Left ventricle myocardium inferior (tissue), 1 donor: ENCODE measurements around the gene UBE2Q1. TPM values are rescaled to one million over a fixed set of nuclear protein-coding genes. Genes with fewer than 3 reads are reported as not detected.

Experiments
- DNase-seq: peaks from one replicate; pipeline ENCODE4 v3.0.0-alpha.2; 2020
- H3K27ac ChIP-seq: fragments of 200-600 bp; replicated peaks from 2 replicates; pipeline ENCODE4 v1.8.0; 2021
- H3K27me3 ChIP-seq: fragments of 200-600 bp; 2 replicates; pipeline ENCODE4 v1.8.0; 2021; ENCODE audit warnings: low read depth
- H3K36me3 ChIP-seq: fragments of 200-600 bp; 2 replicates; pipeline ENCODE4 v1.8.0; 2021
- H3K4me1 ChIP-seq: fragments of 200-600 bp; 2 replicates; pipeline ENCODE4 v1.8.0; 2021
- H3K4me3 ChIP-seq: fragments of 200-600 bp; 2 replicates; pipeline ENCODE4 v1.8.0; 2021; ENCODE audit warnings: mild to moderate bottlenecking, moderate library complexity
- H3K9me3 ChIP-seq: fragments of 200-600 bp; replicated peaks from 2 replicates; pipeline ENCODE4 v1.8.0; 2021
- intact Hi-C: fragments of 100-400 bp; cut with micrococcal nuclease; formaldehyde crosslinking; loops from one replicate; pipeline ENCODE4 v1.11.0; 2022
- total RNA-seq: library from RNA; stranded (reverse); fragmentation: NEBNext Ultra II Directional; extraction: Animal tissue kit (Norgen Biotek cat#: 25700); gene quantifications from one replicate; pipeline ENCODE4 v1.2.1, GENCODE V29; 2021
- TF ChIP-seq, protein P1 (sequence below): fragments of 200-600 bp; IDR thresholded peaks from 2 replicates; pipeline ENCODE4 v1.8.0; 2021; ENCODE audit warnings: antibody characterized with exemption, mild to moderate bottlenecking, borderline replicate concordance
- donor health status: DM: no; HTN: yes; CAD: no; lungs with severe emphysema.

Gene UBE2Q1
- total RNA-seq, 1 donor from 2014 or later: 57.0 TPM

DNA sequence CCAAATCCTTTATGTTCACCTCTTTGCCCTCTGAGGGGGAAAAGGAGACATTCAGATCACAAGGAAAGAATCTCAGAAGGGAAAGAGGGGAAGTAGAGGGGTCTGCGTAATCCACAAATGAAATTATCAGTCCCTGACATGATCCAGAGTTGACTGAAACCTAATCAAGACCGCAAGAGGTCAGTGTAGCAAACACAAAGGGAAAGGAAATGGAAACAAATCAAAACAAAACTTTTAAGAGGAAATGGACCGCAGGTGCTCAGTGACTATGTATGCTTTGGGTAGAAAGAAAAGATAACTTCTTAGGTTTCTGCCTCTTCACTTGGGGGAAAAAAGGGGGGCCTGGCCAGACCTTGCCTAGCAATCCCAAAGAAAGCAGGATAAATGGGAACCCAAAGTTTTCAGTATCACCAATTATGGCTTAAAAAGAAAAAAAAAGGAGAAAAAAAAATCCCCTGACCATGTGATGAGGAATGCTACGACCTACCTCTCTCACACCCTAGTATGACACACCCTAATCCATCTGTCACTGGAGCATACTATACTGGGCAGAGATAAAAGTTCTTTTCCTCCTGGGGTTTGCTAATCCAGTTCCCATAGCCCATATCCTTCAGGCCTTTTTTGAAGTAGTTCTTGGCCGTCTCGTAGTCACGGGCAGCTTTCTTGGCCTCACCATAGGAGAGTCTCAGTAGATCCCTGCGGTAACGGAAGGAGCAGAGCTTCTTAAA lies 26.0 kb upstream of the UBE2Q1 start:
- H3K4me3 ChIP-seq: no peak overlapping the region
- H3K4me1 ChIP-seq: peaks cover 14% of the 10 kb centered on the region
- peaks cover 98% of the 10 kb centered on the region for H3K36me3 ChIP-seq
- intact Hi-C loops: no loop called here
- TF ChIP-seq, protein P1, sequence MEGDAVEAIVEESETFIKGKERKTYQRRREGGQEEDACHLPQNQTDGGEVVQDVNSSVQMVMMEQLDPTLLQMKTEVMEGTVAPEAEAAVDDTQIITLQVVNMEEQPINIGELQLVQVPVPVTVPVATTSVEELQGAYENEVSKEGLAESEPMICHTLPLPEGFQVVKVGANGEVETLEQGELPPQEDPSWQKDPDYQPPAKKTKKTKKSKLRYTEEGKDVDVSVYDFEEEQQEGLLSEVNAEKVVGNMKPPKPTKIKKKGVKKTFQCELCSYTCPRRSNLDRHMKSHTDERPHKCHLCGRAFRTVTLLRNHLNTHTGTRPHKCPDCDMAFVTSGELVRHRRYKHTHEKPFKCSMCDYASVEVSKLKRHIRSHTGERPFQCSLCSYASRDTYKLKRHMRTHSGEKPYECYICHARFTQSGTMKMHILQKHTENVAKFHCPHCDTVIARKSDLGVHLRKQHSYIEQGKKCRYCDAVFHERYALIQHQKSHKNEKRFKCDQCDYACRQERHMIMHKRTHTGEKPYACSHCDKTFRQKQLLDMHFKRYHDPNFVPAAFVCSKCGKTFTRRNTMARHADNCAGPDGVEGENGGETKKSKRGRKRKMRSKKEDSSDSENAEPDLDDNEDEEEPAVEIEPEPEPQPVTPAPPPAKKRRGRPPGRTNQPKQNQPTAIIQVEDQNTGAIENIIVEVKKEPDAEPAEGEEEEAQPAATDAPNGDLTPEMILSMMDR: no peak
- H3K9me3 ChIP-seq: no peaks in the 10 kb centered on the region
- H3K27me3 ChIP-seq: no peaks in the 10 kb centered on the region
- no peak overlapping the region for H3K27ac ChIP-seq
- DNase-seq: no peak

DNA sequence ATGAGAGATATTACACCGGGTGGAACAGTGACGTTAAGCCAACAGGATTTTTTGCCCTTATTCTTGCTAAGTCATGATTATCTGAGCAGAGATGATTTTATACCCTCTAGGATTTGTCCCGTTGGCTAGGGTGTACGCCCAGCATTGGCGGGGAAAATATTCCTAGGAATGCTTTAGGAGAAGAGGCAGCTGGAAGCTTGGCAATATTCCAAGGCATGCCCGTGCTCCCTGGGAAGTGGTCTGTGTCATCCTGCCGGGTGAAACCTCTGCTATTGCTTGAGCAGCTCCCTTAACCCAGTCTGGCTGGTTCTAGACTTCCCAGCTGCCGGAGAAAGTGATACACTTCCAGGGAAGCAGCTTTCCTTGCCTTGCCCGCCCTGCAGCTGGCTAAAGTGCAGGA lies 25.3 kb upstream of the UBE2Q1 start:
- peaks cover 96% of the 10 kb centered on the region for H3K36me3 ChIP-seq
- intact Hi-C loops: no loop called here
- no peak for DNase-seq
- H3K4me1 ChIP-seq: peaks cover 21% of the 10 kb centered on the region
- TF ChIP-seq, protein P1: no peak
- H3K9me3 ChIP-seq: no peaks in the 10 kb centered on the region
- H3K27me3 ChIP-seq: no peaks in the 10 kb centered on the region
- no peak overlapping the region for H3K4me3 ChIP-seq
- H3K27ac ChIP-seq: no peak overlapping the region

DNA sequence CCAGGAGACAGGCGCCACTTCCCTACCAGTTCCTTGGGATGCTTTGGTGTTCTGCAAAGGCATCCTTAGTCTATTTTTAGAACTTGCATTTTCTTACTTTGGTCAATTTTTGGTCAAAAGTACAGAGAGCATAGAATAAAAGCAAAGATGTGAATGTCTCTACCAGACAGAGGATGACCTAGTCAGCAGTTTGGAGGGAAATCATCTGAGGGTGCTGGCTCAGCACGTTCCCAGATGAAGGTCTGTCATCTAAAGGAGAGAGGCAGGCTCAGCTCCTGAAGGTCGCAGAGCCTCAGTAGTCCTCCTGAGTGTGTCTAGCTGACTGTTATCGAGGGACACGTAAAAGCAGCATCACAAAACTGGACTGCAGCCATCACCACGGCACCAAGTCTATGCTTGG lies 24.4 kb upstream of the UBE2Q1 start:
- intact Hi-C loops: no loop called here
- DNase-seq: no peak
- Histone ChIP-seq H3K27me3 (no peaks in the 10 kb centered on the region), H3K9me3 (no peaks in the 10 kb centered on the region), H3K4me1 (peaks cover 29% of the 10 kb centered on the region), H3K27ac (no peak overlapping the region), H3K4me3 (no peak overlapping the region), H3K36me3 (peaks cover 94% of the 10 kb centered on the region)
- TF ChIP-seq, protein P1: no peak

DNA sequence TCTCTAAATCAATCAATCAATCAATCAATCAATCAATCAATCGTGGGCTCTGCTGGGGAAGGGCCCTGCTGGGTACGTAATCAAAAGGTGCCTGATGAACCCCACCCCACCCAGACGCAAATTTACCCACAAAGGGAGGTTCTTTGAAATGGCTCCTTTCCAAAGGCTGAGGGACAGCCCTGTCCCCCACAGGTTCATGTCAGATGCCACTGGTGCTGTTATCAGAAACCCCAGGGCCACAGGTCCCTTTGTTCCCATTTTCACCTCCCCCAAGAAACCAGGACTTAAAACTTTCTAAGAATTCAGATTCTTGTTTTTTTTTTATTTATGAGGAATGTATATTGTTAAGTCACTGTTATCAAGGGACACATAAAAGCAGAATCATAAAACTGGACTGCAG lies 23.3 kb upstream of the UBE2Q1 start:
- Histone ChIP-seq H3K36me3 (peaks cover 83% of the 10 kb centered on the region), H3K9me3 (no peaks in the 10 kb centered on the region), H3K27ac (no peak overlapping the region), H3K27me3 (no peaks in the 10 kb centered on the region), H3K4me3 (no peak overlapping the region), H3K4me1 (peaks cover 41% of the 10 kb centered on the region)
- intact Hi-C loops: no loop called here
- no peak for DNase-seq
- TF ChIP-seq, protein P1: no peak

DNA sequence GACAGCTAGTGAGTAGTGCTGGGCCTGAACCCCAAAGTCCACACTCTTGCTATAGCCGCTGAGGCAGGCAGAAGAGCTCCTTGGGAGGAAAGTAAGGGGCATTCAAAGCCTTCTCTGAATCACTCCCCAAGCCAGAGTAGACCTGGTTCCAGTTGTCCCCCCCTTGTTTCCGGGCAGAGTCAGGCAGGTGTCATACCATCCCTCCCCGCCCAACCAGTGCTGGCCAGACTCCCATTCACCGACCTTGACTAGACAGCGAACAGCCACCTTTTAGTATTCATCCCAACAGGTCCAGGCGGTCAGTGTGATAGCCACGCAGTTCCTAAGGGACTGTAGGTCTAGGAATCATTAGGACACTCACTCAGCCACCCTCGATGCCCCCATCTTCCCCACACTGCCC lies 20.9 kb upstream of the UBE2Q1 start:
- H3K36me3 ChIP-seq: peaks cover 59% of the 10 kb centered on the region
- peak overlapping the region; percentile 13 for H3K27ac ChIP-seq
- H3K27me3 ChIP-seq: no peaks in the 10 kb centered on the region
- no peak overlapping the region for H3K4me3 ChIP-seq
- peaks cover 40% of the 10 kb centered on the region for H3K4me1 ChIP-seq
- DNase-seq: no peak
- intact Hi-C loops: loop anchor here (10.0 kb wide), 1 partner anchor 85 kb away; no protein-coding TSS in a partner anchor
- TF ChIP-seq, protein P1: no peak
- H3K9me3 ChIP-seq: no peaks in the 10 kb centered on the region
